NCI-H1694 (cell line): Measurements from ENCODE around the gene ZNF556.
A peak's percentile ranks its signal among the peaks of the same experiment; 100 is the strongest.
"Not testable (repeated sequence)": the region's sequence is repeated elsewhere in the genome, so short reads cannot be mapped to it uniquely, and the experiment has no call there.

Experiments
- DNase-seq: peaks from one replicate; lab custom pipeline; 2025; lab: John Stamatoyannopoulos, UW

ZNF556 gene

DNA sequence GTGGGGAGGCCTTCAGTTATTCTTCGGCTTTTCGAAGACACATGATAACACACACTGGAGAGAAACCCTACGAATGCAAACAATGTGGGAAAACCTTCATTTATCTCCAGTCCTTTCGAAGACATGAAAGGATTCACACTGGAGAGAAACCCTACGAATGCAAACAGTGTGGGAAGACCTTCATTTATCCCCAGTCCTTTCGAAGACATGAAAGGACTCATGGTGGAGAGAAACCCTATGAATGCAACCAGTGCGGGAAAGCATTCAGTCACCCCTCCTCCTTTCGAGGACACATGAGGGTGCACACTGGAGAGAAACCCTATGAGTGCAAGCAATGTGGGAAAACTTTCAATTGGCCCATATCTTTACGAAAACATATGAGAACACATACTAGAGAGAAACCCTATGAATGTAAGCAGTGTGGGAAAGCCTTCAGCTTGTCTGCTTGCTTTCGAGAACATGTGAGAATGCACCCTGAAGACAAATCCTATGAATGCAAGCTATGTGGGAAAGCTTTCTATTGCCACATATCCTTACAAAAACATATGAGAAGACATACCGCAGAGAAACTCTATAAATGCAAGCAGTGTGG lies 14.0 kb upstream of the ZNF556 start:
- no peak for DNase-seq

DNA sequence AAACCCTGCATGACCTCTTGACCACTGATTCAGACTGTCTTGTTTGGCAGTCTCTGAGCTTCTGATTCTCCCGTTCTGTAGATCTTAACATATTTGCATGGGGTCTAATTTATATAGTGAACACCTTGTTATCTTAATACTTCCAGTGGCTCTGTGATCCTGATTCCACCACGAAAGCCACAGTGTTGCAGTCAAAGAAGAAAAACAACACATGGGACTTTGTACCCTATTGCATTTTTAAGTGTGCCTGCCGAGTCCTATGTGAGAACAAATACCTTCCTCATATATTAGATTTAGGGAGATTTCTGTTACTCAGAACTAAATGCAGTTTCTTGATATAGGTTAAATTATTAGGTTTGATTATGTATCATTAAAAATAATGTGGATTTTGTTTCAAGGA lies 12.3 kb upstream of the ZNF556 start:
- no peak for DNase-seq

DNA sequence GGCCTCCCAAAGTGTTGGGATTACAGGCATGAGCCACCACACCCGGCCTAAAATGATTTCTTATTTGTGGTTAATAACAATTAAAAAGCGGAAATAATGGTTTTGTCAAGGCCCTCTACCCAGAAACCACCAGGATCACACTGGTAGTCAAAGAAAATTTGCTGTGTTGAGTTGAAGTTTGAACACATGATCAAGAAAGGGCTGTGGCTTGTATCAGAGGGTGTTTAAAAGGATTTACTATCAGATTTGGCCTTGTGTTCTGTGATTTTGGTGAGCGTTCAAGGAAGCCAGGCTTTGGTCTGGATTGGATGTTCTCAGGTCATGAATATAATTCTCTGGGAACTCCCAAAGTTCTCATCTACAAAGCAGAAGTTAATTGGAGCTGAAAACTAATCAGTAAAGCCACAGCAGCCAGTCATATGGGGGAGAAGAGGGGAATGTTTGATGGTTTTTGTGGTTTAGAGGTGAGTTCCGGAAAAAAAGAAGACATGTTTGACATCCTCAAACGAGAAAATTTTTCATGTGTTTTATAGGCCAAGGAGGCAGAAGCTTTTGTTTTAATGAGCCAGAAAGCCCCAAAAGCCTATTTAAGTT lies 10.6 kb upstream of the ZNF556 start:
- no peak for DNase-seq

DNA sequence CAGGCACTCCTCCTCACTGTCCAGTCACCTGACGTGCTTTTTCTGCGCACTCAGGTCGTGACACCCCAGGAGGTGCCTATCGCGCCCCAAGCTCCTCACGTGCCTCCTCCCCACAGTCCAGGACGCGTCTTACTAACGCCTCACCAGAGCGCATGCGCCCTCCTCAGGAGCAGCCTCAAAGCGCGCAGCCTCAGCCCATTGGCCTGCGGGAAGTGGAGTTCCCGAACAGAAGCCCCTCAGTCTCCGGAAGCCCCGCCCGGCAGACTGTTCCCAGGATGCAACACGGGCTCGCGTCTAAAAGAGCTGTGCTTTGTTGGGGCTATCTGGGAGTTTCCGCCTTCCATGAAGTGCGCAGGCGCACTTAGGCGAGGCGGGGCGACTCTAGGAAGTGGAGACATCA lies 8.3 kb upstream of the ZNF556 start:
- DNase-seq, result no peak

DNA sequence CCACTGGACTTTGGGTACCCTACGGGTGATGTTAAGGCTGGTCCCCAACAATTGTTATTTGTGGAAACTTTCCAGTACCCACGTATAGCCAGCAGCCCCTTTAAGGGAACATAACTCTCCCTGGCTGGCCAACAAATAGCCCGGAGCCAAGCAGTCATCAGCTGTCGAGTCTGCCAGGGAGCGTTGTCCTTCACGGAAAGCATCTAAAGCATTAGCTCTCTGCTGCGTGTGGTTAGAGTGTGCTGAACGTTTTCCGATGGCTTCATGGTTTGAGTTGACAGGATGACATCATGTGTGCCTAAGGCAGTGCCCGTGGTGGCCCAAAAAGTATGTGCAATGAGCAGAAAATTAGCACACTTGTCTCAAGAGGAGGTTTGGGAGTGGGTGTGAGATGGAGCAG lies 3.3 kb upstream of the ZNF556 start:
- DNase-seq, result no peak

DNA sequence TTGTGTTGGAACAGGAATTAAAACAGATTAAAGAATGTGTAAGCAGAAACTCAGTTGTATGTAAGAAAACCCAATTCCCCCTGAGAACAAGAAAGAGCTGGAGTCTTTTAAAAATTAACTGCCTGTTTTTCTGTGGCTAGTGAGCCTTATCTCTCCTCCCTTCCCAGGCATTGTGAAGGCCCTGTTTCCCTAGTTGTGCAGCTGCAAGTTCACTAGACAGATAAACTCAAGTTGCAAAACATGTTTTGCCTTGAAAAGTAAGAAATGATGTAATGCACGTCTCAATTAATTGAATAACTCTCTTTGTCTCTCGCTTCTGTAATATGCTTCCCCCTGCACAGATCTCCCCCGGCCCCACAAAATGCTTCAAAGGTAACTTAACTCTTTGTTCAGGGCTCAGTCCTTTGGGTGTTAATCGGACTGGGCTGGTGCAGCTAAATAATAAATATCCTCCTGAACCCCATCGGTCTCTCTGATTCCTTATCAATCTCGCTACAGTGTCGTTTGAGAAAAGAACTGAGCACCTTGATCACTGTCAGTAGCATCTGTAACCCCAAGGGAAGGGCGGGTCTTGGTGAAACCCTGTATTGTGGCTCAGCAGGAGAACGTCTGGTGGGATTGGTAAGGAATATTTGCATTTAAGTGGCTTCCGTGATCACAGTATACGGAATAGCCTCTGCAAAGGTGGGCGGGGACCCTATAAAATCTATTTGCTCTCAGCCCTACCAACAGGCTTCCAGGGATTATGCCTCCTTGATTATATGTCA lies 1.6 kb upstream of the ZNF556 start:
- no peak for DNase-seq

DNA sequence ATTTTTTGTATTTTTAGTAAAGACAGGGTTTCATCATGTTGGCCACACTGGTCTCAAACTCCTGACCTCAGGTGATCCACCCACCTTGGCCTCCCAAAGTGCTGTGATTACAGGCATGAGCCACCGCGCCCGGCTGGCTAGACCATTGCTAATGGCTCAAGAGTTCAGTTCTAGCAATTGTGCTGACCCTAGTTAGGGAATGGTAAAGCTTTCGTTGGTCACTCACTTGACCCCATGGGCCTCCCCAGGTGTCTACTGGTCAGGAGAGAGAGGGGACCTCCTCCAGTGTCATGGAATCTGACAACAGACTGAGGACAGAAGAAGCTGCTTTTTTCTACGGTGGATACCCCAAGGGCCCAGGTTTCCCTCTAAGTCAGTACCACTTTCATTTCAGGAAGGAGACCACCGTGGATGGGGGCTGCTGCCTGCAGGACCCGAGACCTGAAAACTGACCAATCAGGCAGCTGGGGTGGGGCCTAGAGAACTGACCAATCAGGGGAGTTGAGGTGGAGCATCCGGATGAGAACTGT lies 575 bp upstream of the ZNF556 start:
- no peak for DNase-seq

DNA sequence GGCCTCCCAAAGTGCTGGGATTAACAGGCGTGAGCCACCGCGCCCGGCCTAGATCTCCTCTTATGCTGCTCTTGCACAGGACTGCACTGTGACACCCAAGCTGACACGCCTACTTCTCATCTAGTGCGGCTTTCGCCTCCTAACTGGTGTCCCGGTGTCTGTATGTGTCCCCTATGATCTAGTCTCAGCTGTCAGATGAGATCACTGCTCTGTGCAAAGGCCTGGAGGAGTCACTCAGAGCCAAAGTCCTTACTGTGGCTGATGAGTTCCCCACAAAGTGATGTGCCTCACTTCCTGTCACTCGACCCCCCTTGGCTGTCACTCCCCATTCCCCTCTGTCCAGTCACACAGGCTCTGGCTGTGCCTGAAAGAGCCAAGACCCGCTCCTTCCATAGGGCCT lies 2.5 kb downstream of the ZNF556 start:
- DNase-seq, result no peak

DNA sequence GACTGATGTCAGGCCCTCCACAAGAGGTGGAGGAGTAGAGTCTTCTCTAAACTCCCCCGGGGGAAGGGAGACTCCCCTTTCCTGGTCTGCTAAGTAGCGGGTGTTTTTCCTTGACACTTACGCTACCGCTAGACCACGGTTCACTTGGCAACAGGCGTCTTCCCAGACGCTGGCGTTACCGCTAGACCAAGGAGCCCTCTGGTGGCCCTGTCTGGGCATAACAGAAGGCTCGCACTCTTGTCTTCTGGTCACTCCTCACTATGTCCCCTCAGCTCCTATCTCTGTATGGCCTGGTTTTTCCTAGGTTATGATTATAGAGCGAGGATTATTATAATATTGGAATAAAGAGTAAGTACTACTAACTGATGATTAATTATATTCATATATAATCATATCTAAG lies 5.0 kb downstream of the ZNF556 start:
- DNase-seq, result not testable (repeated sequence)

DNA sequence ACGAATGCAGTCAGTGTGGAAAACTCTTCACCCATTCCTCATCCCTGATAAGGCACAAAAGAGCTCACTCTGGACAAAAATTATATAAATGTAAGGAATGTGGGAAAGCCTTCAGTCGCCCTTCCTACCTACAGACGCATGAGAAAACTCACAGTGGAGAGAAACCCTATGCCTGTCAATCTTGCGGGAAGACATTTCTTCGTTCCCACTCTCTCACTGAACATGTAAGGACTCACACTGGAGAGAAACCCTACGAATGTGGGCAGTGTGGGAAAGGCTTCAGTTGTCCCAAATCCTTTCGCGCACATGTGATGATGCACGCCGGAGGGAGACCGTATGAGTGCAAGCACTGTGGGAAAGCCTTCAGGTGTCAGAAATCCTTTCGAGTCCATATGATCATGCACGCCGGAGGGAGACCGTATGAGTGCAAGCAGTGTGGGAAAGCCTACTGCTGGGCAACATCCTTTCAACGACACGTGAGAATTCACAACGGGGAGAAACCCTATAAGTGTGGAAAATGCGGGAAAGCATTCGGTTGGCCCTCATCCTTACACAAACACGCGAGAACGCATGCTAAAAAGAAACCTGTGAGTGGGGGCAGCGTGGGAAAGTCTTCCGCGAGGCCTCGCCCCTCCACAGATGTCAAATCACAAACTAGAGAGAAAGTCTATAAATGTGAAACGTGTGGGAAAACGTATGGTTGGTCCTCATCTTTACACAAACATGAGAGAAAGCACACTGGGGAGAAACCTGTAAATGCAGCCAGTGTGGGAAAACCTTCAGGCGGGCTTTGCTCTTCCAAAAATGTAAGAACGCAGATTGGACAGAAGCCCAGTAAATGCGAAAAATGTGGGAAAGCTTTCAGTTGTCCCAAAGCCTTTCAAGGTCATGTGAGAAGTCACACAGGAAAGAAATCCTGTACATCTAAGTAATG lies 10.5 kb downstream of the ZNF556 start:
- DNase-seq, result no peak

DNA sequence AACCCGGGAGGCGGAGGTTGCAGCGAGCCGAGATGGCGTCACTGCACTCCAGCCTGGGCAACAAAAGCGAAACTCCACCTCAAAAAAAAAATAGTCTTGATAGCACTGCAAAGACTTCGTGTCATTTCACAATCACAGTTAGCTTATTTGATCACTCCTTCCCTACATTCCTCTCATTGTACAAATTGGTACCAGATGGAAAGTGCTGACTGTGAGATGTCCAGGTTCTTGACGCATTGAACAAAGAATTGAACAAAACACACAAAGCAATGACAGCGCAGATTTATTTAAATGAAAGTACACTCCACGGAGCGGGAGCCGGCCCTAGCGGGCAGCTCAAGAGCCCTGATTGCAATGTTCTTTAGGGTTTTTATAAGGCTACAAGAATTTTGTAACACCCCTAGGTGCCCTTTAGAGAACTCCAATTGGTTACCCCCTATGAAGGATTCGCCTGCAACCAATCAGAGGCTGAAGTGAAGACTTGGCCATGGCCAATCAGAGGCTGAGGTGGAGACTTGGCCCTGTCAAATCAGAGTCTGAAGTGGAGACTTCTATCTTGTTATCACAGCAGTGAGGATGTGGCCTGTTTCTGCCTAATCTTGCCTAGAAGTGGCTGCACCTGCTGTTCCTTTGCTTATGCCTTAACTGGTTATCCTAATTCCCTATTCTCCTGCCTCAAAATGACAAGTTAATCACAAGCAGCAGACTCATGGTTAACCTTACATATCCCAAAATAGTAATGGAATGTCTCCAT lies 16.7 kb downstream of the ZNF556 start:
- no peak for DNase-seq

DNA sequence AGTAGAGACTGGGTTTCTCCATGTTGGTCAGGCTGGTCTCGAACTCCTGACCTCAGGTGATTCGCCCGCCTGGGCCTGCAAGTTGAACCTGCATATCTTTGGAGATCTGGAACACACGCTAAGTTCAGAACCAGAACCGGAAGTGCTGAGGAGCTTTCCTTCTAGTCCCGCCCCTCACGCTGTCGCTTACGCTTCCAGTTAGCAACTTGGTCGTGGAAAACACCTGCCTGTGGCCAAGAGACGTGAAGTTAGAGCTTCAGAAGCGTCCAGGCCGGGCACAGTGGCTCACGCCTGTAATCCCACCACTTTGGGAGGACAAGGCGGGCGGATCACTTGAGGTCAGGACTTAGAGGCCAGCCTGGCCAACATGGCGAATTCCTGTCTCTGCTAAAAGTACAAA lies 18.6 kb downstream of the ZNF556 start:
- no peak for DNase-seq

DNA sequence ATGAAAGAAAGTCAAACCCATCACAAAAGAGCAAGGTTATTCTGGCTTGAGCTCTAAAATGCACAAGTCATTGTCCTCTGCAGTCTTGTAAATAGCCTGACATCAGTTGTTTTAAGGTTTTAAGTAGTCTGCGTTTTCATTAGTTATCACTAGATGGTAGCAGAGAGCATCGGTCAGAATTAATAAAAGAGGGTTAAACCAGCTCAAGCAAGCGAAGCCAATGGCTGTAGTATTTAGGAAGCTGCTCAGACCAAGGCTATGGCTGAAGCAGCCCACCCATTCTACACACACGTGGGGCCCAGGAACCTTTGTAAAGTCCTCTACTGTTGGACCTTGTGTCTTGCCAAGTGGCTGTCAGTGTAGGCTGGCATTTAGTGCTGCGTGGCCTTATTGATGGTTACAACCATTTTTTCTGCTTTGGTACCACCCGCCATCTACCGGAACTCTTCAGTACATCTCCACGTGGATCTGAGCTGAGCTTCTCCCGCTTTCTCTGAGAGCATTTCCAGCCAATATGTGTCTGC lies 20.3 kb downstream of the ZNF556 start:
- DNase-seq, result peak; percentile 62

DNA sequence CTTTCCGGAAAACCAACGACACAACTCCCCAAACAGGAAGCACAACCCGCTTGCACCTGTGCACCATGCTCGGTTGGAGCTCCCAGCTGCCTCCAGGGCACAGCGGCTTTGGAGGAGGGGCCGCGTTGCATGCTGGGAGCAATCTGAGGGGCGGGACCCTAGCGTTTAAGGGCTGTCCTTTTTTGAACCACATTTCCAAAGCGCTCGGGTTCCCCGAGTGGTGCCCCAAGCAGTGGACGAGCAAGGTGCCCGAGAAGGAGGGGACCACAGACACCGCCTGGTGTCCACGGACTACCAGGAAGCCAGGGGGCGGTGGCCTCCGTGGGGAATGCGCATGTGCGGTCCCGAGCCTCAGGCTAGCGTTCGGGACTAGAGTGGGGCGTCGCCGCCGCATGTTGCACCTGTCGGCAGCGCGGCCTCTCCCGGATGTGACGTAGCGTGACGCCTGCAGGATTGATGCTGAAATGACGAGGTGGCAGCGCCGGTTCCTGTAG lies 21.6 kb downstream of the ZNF556 start:
- no peak for DNase-seq

DNA sequence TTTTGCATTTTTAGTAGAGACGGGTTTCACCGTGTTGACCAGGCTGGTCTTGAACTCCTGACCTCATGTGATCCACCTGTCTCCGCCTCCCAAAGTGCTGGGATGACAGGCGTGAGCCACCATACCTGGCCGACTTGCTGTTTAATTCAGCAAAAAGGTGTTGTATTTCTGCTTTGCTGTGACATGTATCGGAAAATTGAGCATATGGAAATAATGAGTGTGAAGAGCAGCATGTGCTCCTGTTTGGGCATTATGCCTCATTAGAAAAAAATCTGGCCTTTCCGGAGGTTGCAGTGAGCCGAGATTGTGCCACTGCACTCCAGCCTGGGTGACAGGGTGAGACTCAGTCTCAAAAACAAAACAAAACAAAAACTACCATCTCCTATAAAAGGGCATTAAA lies 23.4 kb downstream of the ZNF556 start:
- DNase-seq, result not testable (repeated sequence)

DNA sequence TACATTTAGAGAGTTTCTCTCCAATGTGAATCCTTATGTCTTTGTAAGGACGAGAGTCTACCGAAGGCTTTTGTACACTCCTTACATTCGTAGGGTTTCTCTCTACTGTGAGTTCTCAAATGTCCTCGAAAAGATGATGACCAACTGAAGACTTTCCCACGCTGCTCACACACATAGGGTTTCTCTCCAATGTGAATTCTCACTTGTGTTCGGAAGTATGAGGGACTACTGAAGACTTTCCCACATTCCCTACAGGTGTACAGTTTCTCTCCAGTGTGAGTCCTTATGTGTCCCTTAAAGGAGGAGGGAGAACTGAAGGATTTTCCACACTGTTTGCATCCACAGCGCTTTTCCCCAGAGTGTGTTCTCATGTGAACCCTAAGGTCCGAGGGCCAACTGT lies 29.6 kb downstream of the ZNF556 start:
- DNase-seq, result no peak

DNA sequence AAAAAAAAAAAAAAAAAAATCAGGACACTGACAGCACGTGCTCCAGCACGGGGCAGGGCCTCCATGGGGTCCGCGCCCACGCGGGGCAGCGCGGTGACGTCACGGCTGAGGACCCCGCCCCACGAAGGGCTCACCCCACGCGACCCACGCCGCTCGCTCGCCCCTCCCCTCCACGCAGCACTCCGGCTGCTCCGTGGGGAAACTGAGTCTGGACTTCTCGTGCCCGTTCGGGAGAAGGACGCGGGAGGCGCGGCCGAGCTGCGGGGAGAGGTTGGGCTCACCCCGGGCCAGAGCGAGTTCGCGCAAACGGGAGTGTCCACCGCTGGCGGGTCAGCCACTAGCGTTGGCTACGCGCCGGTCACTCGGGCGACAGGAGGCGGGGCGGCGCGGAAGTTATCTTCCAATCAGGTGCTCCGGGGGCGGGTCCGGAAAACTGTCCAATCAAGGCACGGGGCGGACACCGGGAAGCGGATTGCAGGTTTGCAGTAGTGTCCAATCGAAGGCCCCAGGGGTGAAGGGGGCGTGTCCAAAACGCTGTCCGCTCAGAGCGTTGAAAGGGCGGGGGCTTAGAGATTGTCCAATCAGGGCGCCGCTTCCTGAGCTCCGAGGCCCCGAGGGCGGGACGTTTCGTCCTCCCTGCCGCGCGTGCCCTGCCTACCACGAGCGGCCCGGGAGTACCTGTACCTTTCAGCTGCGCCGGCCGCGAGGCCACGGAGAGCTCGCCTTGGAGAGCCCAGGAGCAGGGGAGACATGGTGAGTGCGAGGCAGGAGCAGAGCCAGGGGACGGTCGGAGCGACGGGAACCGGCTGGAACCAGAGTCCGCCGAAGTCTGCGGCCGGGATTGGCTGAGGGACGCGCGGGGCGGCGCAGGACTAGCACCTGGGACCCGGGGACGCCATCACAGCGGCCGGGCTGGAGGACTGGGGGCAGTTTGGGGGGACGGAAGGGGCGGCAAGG lies 33.4 kb downstream of the ZNF556 start, which contains the start of gene ZNF57:
ZNF57 (plus strand) TSS at position 633 of the 957 bp plus-strand sequence; CDS start at position 751, 118 bp downstream.
- DNase-seq, result peak; percentile 61

DNA sequence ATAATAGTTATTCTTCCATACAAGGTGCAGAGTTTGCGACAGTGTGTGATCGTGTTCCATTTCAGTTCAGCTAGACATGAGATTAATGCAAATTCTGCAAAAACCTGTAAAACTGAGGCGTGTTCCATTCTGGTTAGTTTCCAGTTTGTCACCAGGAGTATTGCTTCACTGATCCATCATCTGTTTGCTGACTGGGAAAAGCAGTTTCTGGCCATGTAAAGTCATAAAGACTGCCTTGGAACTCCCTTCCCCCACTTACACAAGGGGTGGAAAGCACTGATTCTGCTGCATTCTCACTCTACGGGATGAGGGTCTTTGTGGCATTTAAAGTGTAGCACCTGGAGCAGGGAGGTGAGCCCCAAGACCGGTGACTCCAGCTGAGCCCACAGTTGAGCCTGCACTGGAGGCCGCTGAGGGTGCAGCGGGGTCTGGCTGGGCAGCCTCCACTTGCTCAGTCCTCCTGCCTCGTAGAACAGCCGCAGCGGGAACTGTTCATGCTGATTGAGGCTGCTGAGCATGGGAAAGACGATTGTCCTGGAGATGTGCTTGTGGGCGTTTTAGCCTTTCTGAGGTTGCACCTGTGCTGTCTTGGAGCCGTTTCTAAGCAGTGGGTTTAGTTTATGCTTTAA lies 35.6 kb downstream of the ZNF556 start:
- no peak for DNase-seq

DNA sequence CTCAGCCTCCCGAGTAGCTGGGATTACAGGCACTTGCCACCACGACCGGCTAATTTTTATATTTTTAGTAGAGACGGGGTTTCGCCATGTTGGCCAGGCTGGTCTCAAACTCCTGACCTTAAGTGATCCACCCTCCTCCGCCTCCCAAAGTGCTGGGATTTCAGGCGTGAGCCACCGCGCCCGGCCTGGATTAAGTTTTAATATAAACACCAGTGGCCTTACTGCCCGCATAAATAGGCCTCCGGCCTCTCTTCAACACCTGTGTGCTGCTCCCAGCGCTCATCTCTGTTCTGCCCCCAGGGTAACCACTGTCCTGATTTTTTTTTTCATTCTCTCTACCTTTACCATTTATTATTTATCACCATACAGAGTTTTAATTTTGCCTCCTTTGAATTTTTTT lies 36.2 kb downstream of the ZNF556 start:
- not testable (repeated sequence) for DNase-seq
